ENCODE results near the gene LY6G6F. TPM values are rescaled to one million over a fixed set of nuclear protein-coding genes. Genes with fewer than 3 reads are reported as not detected.

LY6G6F gene
- total and polyA plus RNA-seq, 2 experiments from 2014 or later: not detected

- Histone ChIP-seq H3F3A (ENCODE audit: insufficient read depth) (peaks cover 32% of the 10 kb centered on the region), H3K9ac (no peak overlapping the region), H3K4me3 (no peak overlapping the region), H3K9me3 (ENCODE audit: low read depth) (no peaks in the 10 kb centered on the region), H2AFZ (peak overlapping the region; percentile 45; the same call in 1 of the 2 replicates), H3K9me2 (ENCODE audit: insufficient read depth) (no peaks in the 10 kb centered on the region), H3K27me3 (replicated peaks; ENCODE audit: insufficient read depth) (no peaks in the 10 kb centered on the region), H3K4me1 (ENCODE audit: insufficient read depth) (peaks cover 4% of the 10 kb centered on the region; the same call in 1 of the 2 replicates), H3K79me2 (ENCODE audit: insufficient read depth) (no peaks in the 10 kb centered on the region), H3K4me2 (ENCODE audit: unreplicated experiment) (no peak overlapping the region), H4K20me1 (ENCODE audit: insufficient read depth) (no peaks in the 10 kb centered on the region), H3K27ac (no peak overlapping the region), H3K36me3 (ENCODE audit: low read depth) (peaks cover 7% of the 10 kb centered on the region; the same call in 1 of the 2 replicates)
- in situ Hi-C loops (cut with MboI): no loop called here
- TF ChIP-seq EZH2 (IDR thresholded peaks at IDR 0.05; ENCODE audit: insufficient read depth, poor library complexity, severe bottlenecking) (no peak), EZH2phosphoT487 (IDR thresholded peaks at IDR 0.05; ENCODE audit: insufficient read depth, low read depth) (no peak)
- DNase-seq: no peak
- 88 to 89% methylated on average over 4 of the region's 4 CpGs for WGBS, 2 experiments (ENCODE audit: low coverage in 1 of 2, low lambda C conversion rate in 2 of 2, missing lambda C conversion rate in 2 of 2)
These were observed 30.3 kb upstream of the LY6G6F start for GRCh38 chr6:31676322-31676903.

- Histone ChIP-seq H3K4me3 (no peak overlapping the region), H3K79me2 (ENCODE audit: insufficient read depth) (no peaks in the 10 kb centered on the region), H3F3A (ENCODE audit: insufficient read depth) (peaks cover 36% of the 10 kb centered on the region), H3K9ac (no peak overlapping the region), H3K27me3 (replicated peaks; ENCODE audit: insufficient read depth) (no peaks in the 10 kb centered on the region), H3K36me3 (ENCODE audit: low read depth) (peaks cover 5% of the 10 kb centered on the region; the same call in 1 of the 2 replicates), H3K4me2 (ENCODE audit: unreplicated experiment) (no peak overlapping the region), H4K20me1 (ENCODE audit: insufficient read depth) (no peaks in the 10 kb centered on the region), H3K9me3 (ENCODE audit: low read depth) (no peaks in the 10 kb centered on the region), H3K9me2 (ENCODE audit: insufficient read depth) (no peaks in the 10 kb centered on the region), H3K4me1 (ENCODE audit: insufficient read depth) (peaks cover 9% of the 10 kb centered on the region; the same call in 1 of the 2 replicates), H2AFZ (peak overlapping the region; percentile 45), H3K27ac (no peak overlapping the region)
- DNase-seq: peak; percentile 36
- 10 to 21% methylated on average over 6 of the region's 6 CpGs for WGBS, 2 experiments (ENCODE audit: low coverage in 1 of 2, low lambda C conversion rate in 2 of 2, missing lambda C conversion rate in 2 of 2)
- in situ Hi-C loops (cut with MboI): no loop called here
- TF ChIP-seq EZH2phosphoT487 (IDR thresholded peaks at IDR 0.05; ENCODE audit: insufficient read depth, low read depth) (no peak), EZH2 (IDR thresholded peaks at IDR 0.05; ENCODE audit: insufficient read depth, poor library complexity, severe bottlenecking) (no peak)
These were observed 29.8 kb upstream of the LY6G6F start for GRCh38 chr6:31676904-31677303.

DNA sequence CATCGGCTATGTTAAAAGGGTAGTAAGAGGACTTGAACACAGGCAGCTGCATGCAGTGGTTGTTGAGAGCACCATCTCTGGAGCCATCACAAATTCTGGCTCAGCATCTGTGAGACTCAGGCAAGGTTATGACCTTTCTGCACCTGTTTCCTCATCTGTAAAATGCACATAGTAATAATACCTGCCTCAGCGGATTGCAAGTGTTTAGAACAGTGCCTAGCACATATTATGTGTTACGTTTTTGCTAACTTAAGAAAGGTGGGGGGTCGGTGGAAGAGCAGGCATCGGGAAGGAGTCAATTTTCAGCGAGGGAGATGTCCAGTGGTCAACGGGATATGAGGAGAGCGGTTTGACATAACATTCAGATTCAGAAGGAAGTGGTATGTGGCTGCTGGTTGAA lies 28.7 kb upstream of the LY6G6F start:
- no peak for DNase-seq
- Histone ChIP-seq H2AFZ (no peak overlapping the region), H3K9ac (no peak overlapping the region), H3K4me2 (ENCODE audit: unreplicated experiment) (no peak overlapping the region), H3K9me3 (ENCODE audit: low read depth) (no peaks in the 10 kb centered on the region), H3K9me2 (ENCODE audit: insufficient read depth) (no peaks in the 10 kb centered on the region), H3K79me2 (ENCODE audit: insufficient read depth) (no peaks in the 10 kb centered on the region), H4K20me1 (ENCODE audit: insufficient read depth) (no peaks in the 10 kb centered on the region), H3K4me3 (no peak overlapping the region), H3K27me3 (replicated peaks; ENCODE audit: insufficient read depth) (no peaks in the 10 kb centered on the region), H3F3A (ENCODE audit: insufficient read depth) (peaks cover 35% of the 10 kb centered on the region), H3K4me1 (ENCODE audit: insufficient read depth) (peaks cover 9% of the 10 kb centered on the region; the same call in 1 of the 2 replicates), H3K36me3 (ENCODE audit: low read depth) (no peaks in the 10 kb centered on the region), H3K27ac (no peak overlapping the region)
- in situ Hi-C loops (cut with MboI): no loop called here
- TF ChIP-seq EZH2 (IDR thresholded peaks at IDR 0.05; ENCODE audit: insufficient read depth, poor library complexity, severe bottlenecking) (no peak), EZH2phosphoT487 (IDR thresholded peaks at IDR 0.05; ENCODE audit: insufficient read depth, low read depth) (no peak)
- 69 to 79% methylated on average over 8 of the region's 8 CpGs for WGBS, 2 experiments (ENCODE audit: low coverage in 1 of 2, low lambda C conversion rate in 2 of 2, missing lambda C conversion rate in 2 of 2)

GRCh38 chr6:31680226-31681134 lies 26.2 kb upstream of the LY6G6F start, which contains the start of gene LY6G5C:
Gene LY6G5C (minus strand): TSS chr6:31681067. CDS start chr6:31680373, 694 bp downstream.
- H3K9ac ChIP-seq: peak within 1 kb of the TSS; percentile 79
- peaks cover 9% of the 10 kb centered on the region; the same call in 1 of the 2 replicates for H3K4me1 ChIP-seq (ENCODE audit: insufficient read depth)
- H3K36me3 ChIP-seq (ENCODE audit: low read depth): no peaks in the 10 kb centered on the region
- peak within 1 kb of the TSS; percentile 69 for H3K27ac ChIP-seq
- peak within 1 kb of the TSS; percentile 91 for H3K4me2 ChIP-seq (ENCODE audit: unreplicated experiment)
- peak within 1 kb of the TSS; percentile 93 for H2AFZ ChIP-seq
- no peaks in the 10 kb centered on the region for H3K79me2 ChIP-seq (ENCODE audit: insufficient read depth)
- H3K9me3 ChIP-seq (ENCODE audit: low read depth): no peaks in the 10 kb centered on the region
- WGBS, 2 experiments (ENCODE audit: low coverage in 1 of 2, low lambda C conversion rate in 2 of 2, missing lambda C conversion rate in 2 of 2): 13% methylated on average over 17 of the region's 17 CpGs
- no peaks in the 10 kb centered on the region for H3K9me2 ChIP-seq (ENCODE audit: insufficient read depth)
- H4K20me1 ChIP-seq (ENCODE audit: insufficient read depth): no peaks in the 10 kb centered on the region
- H3F3A ChIP-seq (ENCODE audit: insufficient read depth): peaks cover 29% of the 10 kb centered on the region
- peak; percentile 93 for DNase-seq
- peak within 1 kb of the TSS; percentile 79 for H3K4me3 ChIP-seq
- no peaks in the 10 kb centered on the region for H3K27me3 ChIP-seq (replicated peaks; ENCODE audit: insufficient read depth)
- in situ Hi-C loops (cut with MboI): no loop called here
- TF ChIP-seq EZH2 (IDR thresholded peaks at IDR 0.05; ENCODE audit: insufficient read depth, poor library complexity, severe bottlenecking): no peak
- TF ChIP-seq EZH2phosphoT487 (IDR thresholded peaks at IDR 0.05; ENCODE audit: insufficient read depth, low read depth): no peak
